Measurements from ENCODE around the gene PEPD. TPM values are rescaled to one million over a fixed set of nuclear protein-coding genes. Genes with fewer than 3 reads are reported as not detected.

Gene PEPD
- total RNA-seq, 1 donor from 2014 or later, result 112 TPM

- no peak overlapping the region for H3K4me3 ChIP-seq
- no peaks in the 10 kb centered on the region for H3K27me3 ChIP-seq
- no peak for DNase-seq (ENCODE audit: low spot score in 2 of 2)
- TF ChIP-seq CTCF (IDR thresholded peaks at IDR 0.05), result no peak
- H3K27ac ChIP-seq, result no peak overlapping the region
- peaks cover 3 to 19% of the 10 kb centered on the region in 2 donors for H3K36me3 ChIP-seq
- H3K4me1 ChIP-seq, result no peaks in the 10 kb centered on the region
- H3K9me3 ChIP-seq, result no peaks in the 10 kb centered on the region
- intact Hi-C loops (cut with DNase I), result loop anchor here (10.0 kb wide), 1 partner anchor 263 kb away; no protein-coding TSS in a partner anchor
Measured at GRCh38 chr19:33408116-33408515, 113.5 kb downstream of the PEPD start.

DNA sequence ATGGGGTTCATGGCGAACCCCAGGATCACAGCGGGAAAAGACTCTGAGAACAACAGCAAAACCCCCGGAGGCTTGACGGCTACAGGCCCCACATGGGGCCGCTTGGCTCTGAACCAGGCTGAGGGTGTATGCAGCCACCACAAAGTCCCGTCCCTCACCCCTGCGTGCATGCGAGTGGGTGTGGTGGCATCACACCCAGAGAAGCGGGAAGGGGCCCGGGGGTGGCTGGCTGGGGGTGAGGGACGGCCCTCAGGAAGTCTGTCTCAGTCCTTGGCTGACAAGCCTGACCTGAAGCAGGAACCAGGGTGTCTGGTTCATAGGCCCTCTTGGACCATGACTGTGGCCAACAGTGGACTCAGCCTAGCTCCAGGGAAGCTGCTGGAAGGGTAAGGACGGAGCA is 113.9 kb downstream of the PEPD start:
- no peak for DNase-seq (ENCODE audit: low spot score in 2 of 2)
- Histone ChIP-seq H3K27ac (no peak overlapping the region), H3K36me3 (peaks cover 3 to 19% of the 10 kb centered on the region in 2 donors), H3K4me1 (no peaks in the 10 kb centered on the region), H3K4me3 (no peak overlapping the region), H3K9me3 (no peaks in the 10 kb centered on the region), H3K27me3 (no peaks in the 10 kb centered on the region)
- no peak for TF ChIP-seq CTCF (IDR thresholded peaks at IDR 0.05)
- intact Hi-C loops (cut with DNase I), result loop anchor here (1.0 to 10.0 kb wide), 2 partner anchors 172 to 263 kb away; no protein-coding TSS in a partner anchor

GRCh38 chr19:33407140-33407551 is 114.4 kb downstream of the PEPD start:
- Histone ChIP-seq H3K27ac (no peak overlapping the region), H3K27me3 (no peaks in the 10 kb centered on the region)

GRCh38 chr19:33406521-33407139 is 115.0 kb downstream of the PEPD start:
- H3K9me3 ChIP-seq, result no peaks in the 10 kb centered on the region
- DNase-seq (ENCODE audit: low spot score in 2 of 2), result peak in 1 of 2 donors; percentile 81
- H3K4me3 ChIP-seq, result no peak overlapping the region
- intact Hi-C loops (cut with DNase I), result loop anchor here (1.0 to 10.0 kb wide), 2 partner anchors 171 to 262 kb away; no protein-coding TSS in a partner anchor
- peak; percentile 88 to 96 (median 94) for TF ChIP-seq CTCF (IDR thresholded peaks at IDR 0.05)
- no peaks in the 10 kb centered on the region for H3K27me3 ChIP-seq
- H3K36me3 ChIP-seq, result peaks cover under 1 to 16% of the 10 kb centered on the region in 2 donors
- no peaks in the 10 kb centered on the region for H3K4me1 ChIP-seq
- H3K27ac ChIP-seq, result no peak overlapping the region

More at GRCh38 chr19:33407140-33407551, 114.4 kb downstream of the PEPD start:
- H3K4me1 ChIP-seq, result no peaks in the 10 kb centered on the region
- no peak for DNase-seq (ENCODE audit: low spot score in 2 of 2)
- no peaks in the 10 kb centered on the region for H3K9me3 ChIP-seq
- TF ChIP-seq CTCF (IDR thresholded peaks at IDR 0.05), result peak in 1 of 3 experiments; percentile 5
- no peak overlapping the region for H3K4me3 ChIP-seq
- intact Hi-C loops (cut with DNase I), result loop anchor here (1.0 to 10.0 kb wide), 2 partner anchors 172 to 262 kb away; no protein-coding TSS in a partner anchor
- peaks cover 3 to 19% of the 10 kb centered on the region in 2 donors for H3K36me3 ChIP-seq

- Histone ChIP-seq H3K36me3 (peaks cover 0 to 8% of the 10 kb centered on the region in 2 donors), H3K4me1 (no peaks in the 10 kb centered on the region), H3K27ac (no peak overlapping the region), H3K4me3 (no peak overlapping the region), H3K9me3 (no peaks in the 10 kb centered on the region), H3K27me3 (no peaks in the 10 kb centered on the region)
- intact Hi-C loops (cut with DNase I), result loop anchor here (10.0 kb wide), 1 partner anchor 261 kb away; no protein-coding TSS in a partner anchor
- no peak for DNase-seq (ENCODE audit: low spot score in 2 of 2)
- no peak for TF ChIP-seq CTCF (IDR thresholded peaks at IDR 0.05)
Measured at GRCh38 chr19:33405553-33406461, 115.8 kb downstream of the PEPD start.
